ENCODE results near the gene AARS2. TPM values are rescaled to one million over a fixed set of nuclear protein-coding genes. Genes with fewer than 3 reads are reported as not detected.
"Not testable (repeated sequence)": the region's sequence is repeated elsewhere in the genome, so short reads cannot be mapped to it uniquely, and the experiment has no call there.

Gene AARS2
- 11.8 and 13.9 TPM in 2 replicates for total RNA-seq (2012; rRNA removed)

DNA sequence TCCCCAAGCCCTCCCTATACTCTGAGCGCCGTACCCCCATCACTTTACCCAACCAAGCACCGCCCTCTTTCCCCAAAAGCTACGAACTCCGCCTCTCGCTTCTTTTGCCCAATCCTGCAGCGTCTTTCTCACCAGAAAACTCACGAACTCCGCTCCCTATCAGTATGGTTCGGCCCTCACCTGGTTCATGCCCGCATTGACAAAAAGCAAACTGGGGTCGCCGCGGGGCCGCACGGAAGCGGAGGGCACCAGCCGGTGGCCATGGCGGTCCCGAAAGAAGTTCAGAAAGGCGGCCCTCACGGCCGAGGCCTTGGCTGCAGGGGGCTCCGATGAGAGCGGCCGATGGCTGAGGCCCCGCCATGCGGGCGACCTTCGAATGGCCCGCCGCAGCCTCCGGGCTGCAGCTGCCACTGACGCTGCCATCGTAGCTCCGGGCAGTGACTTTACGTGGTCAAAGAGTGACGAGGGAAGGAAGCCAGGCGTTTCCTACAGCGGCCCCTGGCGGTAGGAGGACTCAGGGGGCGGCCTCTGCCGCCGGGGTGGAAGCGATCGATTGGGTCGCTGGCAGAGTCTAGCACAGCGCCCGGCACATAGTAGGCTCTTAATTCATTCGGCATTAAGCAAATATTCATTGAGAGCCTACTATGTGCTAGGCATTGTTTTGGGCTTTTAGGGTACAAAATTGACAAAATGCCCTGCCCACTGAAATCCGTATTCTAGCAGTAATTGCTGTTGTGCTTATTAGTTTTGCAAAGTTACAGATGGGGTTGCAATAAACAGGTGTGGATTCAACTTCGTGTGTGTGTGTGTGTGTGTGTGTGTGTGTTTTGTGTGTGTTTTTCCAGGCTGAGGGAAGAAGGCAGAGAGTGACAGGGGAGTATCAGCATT lies at the start of gene AARS2:
Gene AARS2, minus strand, starts transcription at position 447 of the 888 bp plus-strand sequence. Its CDS starts 24 bp downstream, at position 423.
- H3K36me3 ChIP-seq (ENCODE audit: insufficient read depth, low read length): peaks cover 27% of the 10 kb centered on the region
- H3K9ac ChIP-seq (ENCODE audit: low read depth, low read length): peak within 1 kb of the TSS; percentile 97
- H3K4me1 ChIP-seq (ENCODE audit: control insufficient read depth, insufficient read depth, low read length): peaks cover 8% of the 10 kb centered on the region
- H3K4me2 ChIP-seq (ENCODE audit: low read length): peak within 1 kb of the TSS; percentile 85
- peak within 1 kb of the TSS; percentile 97 for H3K4me3 ChIP-seq (ENCODE audit: low read length)
- H3K9me3 ChIP-seq (replicated peaks; ENCODE audit: low read length): no peaks in the 10 kb centered on the region
- peaks cover 15% of the 10 kb centered on the region for H3K27me3 ChIP-seq (ENCODE audit: control insufficient read depth, insufficient read depth, low read length)

DNA sequence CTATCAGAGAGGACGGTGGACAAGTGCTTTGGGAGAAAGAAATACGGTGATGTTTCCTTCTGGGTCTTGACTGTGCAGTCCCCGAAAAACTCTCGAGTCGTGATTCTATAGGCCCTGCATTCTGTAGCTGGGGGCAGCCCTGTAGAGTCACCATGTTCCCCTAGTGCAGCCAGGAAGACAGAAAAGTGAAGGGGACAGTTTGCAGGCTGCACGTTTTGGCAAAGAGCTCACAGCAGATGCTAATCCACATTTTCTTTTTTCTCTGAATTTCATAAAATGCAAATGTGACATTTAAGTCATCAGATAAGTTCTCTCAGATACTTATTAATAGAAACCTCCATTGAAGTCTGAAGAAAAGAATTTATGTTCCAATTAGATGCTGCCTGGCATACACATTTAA lies 48.8 kb upstream of the AARS2 start:
- H3K4me2 ChIP-seq (ENCODE audit: low read length): no peak overlapping the region
- H3K9ac ChIP-seq (ENCODE audit: low read depth, low read length): no peak overlapping the region
- H3K36me3 ChIP-seq (ENCODE audit: insufficient read depth, low read length): no peaks in the 10 kb centered on the region
- H3K9me3 ChIP-seq (replicated peaks; ENCODE audit: low read length): no peaks in the 10 kb centered on the region
- H3K4me3 ChIP-seq (ENCODE audit: low read length): no peak overlapping the region
- peaks cover 73% of the 10 kb centered on the region for H3K27me3 ChIP-seq (ENCODE audit: control insufficient read depth, insufficient read depth, low read length)
- no peaks in the 10 kb centered on the region for H3K4me1 ChIP-seq (ENCODE audit: control insufficient read depth, insufficient read depth, low read length)

DNA sequence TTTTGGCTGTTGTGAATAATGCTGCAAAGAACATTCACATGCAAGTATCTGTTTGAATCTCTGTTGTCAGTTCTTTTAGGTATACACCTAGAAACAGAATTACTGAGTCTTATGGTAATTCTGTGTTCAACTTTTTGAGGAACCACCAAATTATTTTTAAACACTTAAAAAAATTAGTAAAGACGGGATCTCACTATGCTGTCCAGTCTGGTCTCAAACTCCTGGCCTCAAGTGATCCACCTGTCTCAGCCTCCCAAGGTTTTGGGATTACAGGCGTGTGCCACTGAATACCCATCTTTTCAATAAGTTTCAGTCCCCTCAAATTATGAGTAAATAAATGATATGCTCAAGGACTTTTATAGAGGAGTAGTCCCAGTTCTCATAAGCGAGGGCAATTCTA lies 46.8 kb upstream of the AARS2 start:
- peaks cover 77% of the 10 kb centered on the region for H3K27me3 ChIP-seq (ENCODE audit: control insufficient read depth, insufficient read depth, low read length)
- H3K4me3 ChIP-seq (ENCODE audit: low read length): no peak overlapping the region
- H3K9ac ChIP-seq (ENCODE audit: low read depth, low read length): no peak overlapping the region
- H3K36me3 ChIP-seq (ENCODE audit: insufficient read depth, low read length): no peaks in the 10 kb centered on the region
- H3K4me1 ChIP-seq (ENCODE audit: control insufficient read depth, insufficient read depth, low read length): no peaks in the 10 kb centered on the region
- H3K9me3 ChIP-seq (replicated peaks; ENCODE audit: low read length): no peaks in the 10 kb centered on the region
- no peak overlapping the region for H3K4me2 ChIP-seq (ENCODE audit: low read length)

DNA sequence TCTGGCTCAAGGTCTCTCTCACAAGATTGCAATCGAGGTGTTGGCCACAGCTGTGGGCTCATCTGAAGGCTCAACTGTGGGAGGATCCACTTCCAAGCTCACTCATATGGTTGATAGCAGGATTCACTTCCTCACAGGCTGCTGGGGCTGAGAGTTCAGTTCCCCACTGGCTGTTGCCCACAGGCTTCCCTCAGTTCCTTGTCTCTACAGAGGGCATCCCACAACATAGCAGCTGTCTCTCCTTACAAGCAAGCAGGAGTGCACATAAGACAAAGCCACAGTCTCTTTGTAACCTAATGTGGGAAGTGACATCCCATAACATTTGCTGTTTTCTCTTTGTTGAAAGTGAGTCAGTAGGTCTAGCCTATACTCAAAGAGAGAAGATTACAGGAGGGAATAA lies 43.3 kb upstream of the AARS2 start:
- H3K4me1 ChIP-seq (ENCODE audit: control insufficient read depth, insufficient read depth, low read length): no peaks in the 10 kb centered on the region
- no peak overlapping the region for H3K9ac ChIP-seq (ENCODE audit: low read depth, low read length)
- no peaks in the 10 kb centered on the region for H3K9me3 ChIP-seq (replicated peaks; ENCODE audit: low read length)
- H3K36me3 ChIP-seq (ENCODE audit: insufficient read depth, low read length): no peaks in the 10 kb centered on the region
- H3K27me3 ChIP-seq (ENCODE audit: control insufficient read depth, insufficient read depth, low read length): peaks cover 62% of the 10 kb centered on the region
- no peak overlapping the region for H3K4me2 ChIP-seq (ENCODE audit: low read length)
- H3K4me3 ChIP-seq (ENCODE audit: low read length): no peak overlapping the region

DNA sequence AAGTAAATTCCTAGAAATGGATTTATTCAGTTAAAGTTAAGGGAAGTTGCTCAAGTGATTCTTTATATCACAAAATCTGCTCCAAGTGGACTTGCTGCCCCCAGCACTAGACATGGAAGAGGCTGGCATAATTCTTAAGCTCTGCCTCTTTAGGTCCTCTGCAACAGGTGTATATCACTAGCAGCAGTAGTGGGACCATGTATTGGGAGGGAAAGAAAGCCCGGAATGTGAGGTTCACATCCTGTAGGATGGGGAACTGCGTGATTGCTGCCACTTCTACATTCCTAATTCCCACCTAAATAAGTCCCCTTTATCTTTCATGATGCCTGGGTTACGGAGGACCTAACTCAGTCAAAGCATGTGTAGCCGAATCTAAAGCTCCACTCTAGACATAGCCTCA lies 42.5 kb upstream of the AARS2 start:
- Histone ChIP-seq H3K36me3 (ENCODE audit: insufficient read depth, low read length) (no peaks in the 10 kb centered on the region), H3K9me3 (replicated peaks; ENCODE audit: low read length) (no peaks in the 10 kb centered on the region), H3K27me3 (ENCODE audit: control insufficient read depth, insufficient read depth, low read length) (peaks cover 55% of the 10 kb centered on the region), H3K4me3 (ENCODE audit: low read length) (no peak overlapping the region), H3K4me2 (ENCODE audit: low read length) (no peak overlapping the region), H3K4me1 (ENCODE audit: control insufficient read depth, insufficient read depth, low read length) (no peaks in the 10 kb centered on the region), H3K9ac (ENCODE audit: low read depth, low read length) (no peak overlapping the region)

DNA sequence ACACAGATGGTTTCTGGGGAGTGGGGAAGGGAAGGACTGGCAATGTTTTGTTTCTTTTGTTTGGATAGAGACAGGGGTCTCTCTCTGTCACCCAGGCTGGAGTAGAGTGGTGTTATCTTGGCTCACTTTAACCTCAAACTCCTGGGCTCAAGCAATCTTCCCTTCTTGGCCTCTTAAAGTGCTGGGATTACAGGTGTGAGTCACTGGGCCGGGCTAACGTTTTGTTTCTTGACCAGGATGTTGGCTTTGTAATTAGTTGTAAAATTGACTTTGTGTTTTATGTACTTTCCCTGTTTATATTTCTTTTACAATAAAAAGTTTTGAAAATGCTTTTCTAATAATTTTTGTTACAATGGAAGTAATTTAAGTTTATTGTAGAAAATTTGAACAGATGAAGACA lies 40.2 kb upstream of the AARS2 start:
- Histone ChIP-seq H3K9me3 (replicated peaks; ENCODE audit: low read length) (no peaks in the 10 kb centered on the region), H3K36me3 (ENCODE audit: insufficient read depth, low read length) (no peaks in the 10 kb centered on the region), H3K4me3 (ENCODE audit: low read length) (no peak overlapping the region), H3K4me2 (ENCODE audit: low read length) (no peak overlapping the region), H3K4me1 (ENCODE audit: control insufficient read depth, insufficient read depth, low read length) (no peaks in the 10 kb centered on the region), H3K27me3 (ENCODE audit: control insufficient read depth, insufficient read depth, low read length) (peaks cover 38% of the 10 kb centered on the region), H3K9ac (ENCODE audit: low read depth, low read length) (no peak overlapping the region)

DNA sequence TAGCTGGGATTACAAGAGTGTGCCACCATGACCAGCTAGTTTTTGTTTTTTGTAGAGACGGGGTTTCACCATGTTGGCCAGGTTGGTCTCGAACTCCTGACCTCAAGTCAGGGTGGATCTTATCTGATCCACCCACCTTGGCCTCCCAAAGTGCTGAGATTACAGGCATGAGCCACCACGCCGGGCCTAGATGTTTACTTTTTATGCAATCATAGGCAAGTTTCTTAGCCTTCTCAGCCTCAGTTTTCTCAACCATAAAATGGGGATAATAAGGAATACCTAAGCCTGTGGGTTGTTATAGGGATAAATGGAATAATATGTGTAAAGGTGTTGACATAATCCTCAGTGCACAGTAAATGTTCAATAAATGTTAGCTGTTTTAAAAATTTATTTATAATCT lies 39.1 kb upstream of the AARS2 start:
- H3K4me1 ChIP-seq (ENCODE audit: control insufficient read depth, insufficient read depth, low read length): no peaks in the 10 kb centered on the region
- H3K9me3 ChIP-seq (replicated peaks; ENCODE audit: low read length): no peaks in the 10 kb centered on the region
- peaks cover 28% of the 10 kb centered on the region for H3K27me3 ChIP-seq (ENCODE audit: control insufficient read depth, insufficient read depth, low read length)
- H3K4me3 ChIP-seq (ENCODE audit: low read length): no peak overlapping the region
- H3K4me2 ChIP-seq (ENCODE audit: low read length): no peak overlapping the region
- no peaks in the 10 kb centered on the region for H3K36me3 ChIP-seq (ENCODE audit: insufficient read depth, low read length)
- H3K9ac ChIP-seq (ENCODE audit: low read depth, low read length): no peak overlapping the region

DNA sequence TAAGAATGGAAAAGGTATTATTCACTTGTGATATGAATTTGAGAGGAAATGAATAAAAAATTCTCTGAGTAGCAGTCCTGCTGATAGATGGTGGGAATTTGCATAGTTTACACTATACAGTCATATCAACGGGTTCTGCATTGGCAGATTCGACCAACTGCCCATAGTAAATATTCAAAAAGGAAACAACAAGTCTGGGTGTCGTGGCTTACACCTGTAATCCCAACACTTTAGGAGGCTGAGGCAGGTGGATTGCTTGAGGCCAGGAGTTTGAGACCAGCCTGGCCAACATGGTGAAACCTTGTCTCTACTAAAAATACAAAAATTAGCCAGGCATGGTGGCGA lies 37.5 kb upstream of the AARS2 start:
- H3K9ac ChIP-seq (ENCODE audit: low read depth, low read length); H3K36me3 ChIP-seq (ENCODE audit: insufficient read depth, low read length); H3K9me3 ChIP-seq (replicated peaks; ENCODE audit: low read length); H3K4me2 ChIP-seq (ENCODE audit: low read length); H3K4me3 ChIP-seq (ENCODE audit: low read length); H3K4me1 ChIP-seq (ENCODE audit: control insufficient read depth, insufficient read depth, low read length): not testable (repeated sequence)
- H3K27me3 ChIP-seq (ENCODE audit: control insufficient read depth, insufficient read depth, low read length): peaks cover 16% of the 10 kb centered on the region

DNA sequence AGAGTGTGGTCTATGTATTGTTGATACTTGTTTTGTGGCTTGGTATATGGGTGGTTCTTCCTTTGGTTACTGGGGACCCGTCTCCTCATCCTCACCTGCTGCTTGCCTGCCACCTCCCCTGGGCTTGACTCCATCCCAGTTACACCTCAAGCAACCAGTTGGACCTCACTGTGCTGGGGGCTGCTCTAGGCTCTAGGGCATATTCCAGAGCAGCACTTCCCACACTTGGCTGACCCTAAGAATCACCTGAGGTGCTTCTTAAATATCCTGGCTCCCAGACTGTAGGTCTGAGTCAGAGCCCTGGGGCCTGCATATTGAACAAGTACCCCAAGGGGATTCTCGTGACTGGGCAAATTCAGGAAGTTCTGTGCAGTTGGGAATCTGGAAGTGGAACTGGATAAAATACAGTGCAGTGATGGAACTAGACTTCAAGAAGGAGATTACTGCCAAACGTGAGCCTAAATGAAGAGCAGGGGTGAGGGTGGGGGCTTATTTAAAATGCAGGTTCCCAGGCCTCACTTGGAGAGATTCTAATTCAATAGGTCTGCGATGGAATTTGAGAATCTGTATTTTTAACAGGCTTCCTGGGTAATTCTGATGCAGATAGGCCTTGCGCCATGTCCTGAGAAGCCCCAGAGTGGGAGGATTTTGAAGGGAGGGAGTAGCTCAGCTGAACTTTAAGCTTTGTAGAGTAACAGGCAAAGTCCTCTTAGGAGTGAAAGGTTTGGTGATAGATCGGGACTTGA lies 36.9 kb upstream of the AARS2 start:
- no peak overlapping the region for H3K9ac ChIP-seq (ENCODE audit: low read depth, low read length)
- peaks cover 16% of the 10 kb centered on the region for H3K27me3 ChIP-seq (ENCODE audit: control insufficient read depth, insufficient read depth, low read length)
- no peaks in the 10 kb centered on the region for H3K9me3 ChIP-seq (replicated peaks; ENCODE audit: low read length)
- no peaks in the 10 kb centered on the region for H3K4me1 ChIP-seq (ENCODE audit: control insufficient read depth, insufficient read depth, low read length)
- no peak overlapping the region for H3K4me3 ChIP-seq (ENCODE audit: low read length)
- H3K4me2 ChIP-seq (ENCODE audit: low read length): no peak overlapping the region
- H3K36me3 ChIP-seq (ENCODE audit: insufficient read depth, low read length): no peaks in the 10 kb centered on the region

DNA sequence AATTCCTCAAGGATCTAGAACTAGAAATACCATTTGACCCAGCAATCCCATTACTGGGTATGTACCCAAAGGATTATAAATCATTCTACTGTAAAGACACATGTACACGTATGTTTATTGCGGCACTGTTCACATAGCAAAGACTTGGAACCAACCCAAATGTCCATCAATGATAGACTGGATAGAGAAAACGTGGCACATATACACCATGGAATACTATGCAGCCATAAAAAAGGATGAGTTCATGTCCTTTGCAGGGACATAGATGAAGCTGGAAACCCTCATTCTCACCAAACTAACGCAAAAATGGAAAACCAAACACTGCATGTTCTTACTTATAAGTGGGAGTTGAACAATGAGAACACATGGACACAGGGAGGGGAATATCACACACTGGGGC lies 33.7 kb upstream of the AARS2 start:
- H3K27me3 ChIP-seq (ENCODE audit: control insufficient read depth, insufficient read depth, low read length): peaks cover 48% of the 10 kb centered on the region
- H3K9ac ChIP-seq (ENCODE audit: low read depth, low read length); H3K9me3 ChIP-seq (replicated peaks; ENCODE audit: low read length); H3K4me1 ChIP-seq (ENCODE audit: control insufficient read depth, insufficient read depth, low read length); H3K4me2 ChIP-seq (ENCODE audit: low read length); H3K4me3 ChIP-seq (ENCODE audit: low read length); H3K36me3 ChIP-seq (ENCODE audit: insufficient read depth, low read length): not testable (repeated sequence)

DNA sequence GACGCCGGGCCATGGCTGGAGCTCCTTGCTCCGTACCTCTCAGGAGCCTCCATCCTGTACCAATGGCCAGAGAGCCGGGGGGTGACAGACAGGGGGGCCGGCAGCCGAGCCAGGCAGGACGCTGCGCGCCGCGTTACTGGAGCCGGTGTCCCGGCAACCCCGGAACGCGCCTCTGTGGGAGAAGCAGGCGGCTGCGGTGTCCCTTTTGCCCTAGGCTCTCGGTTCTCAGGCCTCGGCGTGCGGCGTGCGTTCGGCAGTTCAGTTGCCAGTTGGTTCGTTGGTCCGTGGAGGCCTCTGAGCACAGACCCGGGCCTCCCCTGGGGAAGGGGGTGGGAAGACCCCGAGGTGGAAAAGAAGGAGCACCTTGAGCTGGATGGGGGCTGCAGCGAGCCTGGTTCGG lies 29.3 kb upstream of the AARS2 start, which contains the start of gene SPATS1:
Gene SPATS1, plus strand, starts transcription at position 162 of the 400 bp plus-strand sequence. CDS start 446 bp downstream, outside the sequence.
- Histone ChIP-seq H3K9me3 (replicated peaks; ENCODE audit: low read length) (no peaks in the 10 kb centered on the region), H3K27me3 (ENCODE audit: control insufficient read depth, insufficient read depth, low read length) (peaks cover 67% of the 10 kb centered on the region)

More for the DNA sequence above, 29.3 kb upstream of the AARS2 start, which contains the start of gene SPATS1:
- Histone ChIP-seq H3K4me2 (ENCODE audit: low read length) (no peak within 1 kb of the TSS), H3K9ac (ENCODE audit: low read depth, low read length) (no peak within 1 kb of the TSS), H3K4me1 (ENCODE audit: control insufficient read depth, insufficient read depth, low read length) (no peaks in the 10 kb centered on the region), H3K36me3 (ENCODE audit: insufficient read depth, low read length) (no peaks in the 10 kb centered on the region), H3K4me3 (ENCODE audit: low read length) (no peak within 1 kb of the TSS)
